H9 (cell line): ENCODE data around the gene MYO5C. TPM values are rescaled to one million over a fixed set of nuclear protein-coding genes. Genes with fewer than 3 reads are reported as not detected.

Experiments
- DNase-seq: peaks from one replicate; pipeline ENCODE4 v3.0.0-alpha.2; 2017
- H2AFZ ChIP-seq: one replicate; pipeline ENCODE4 v1.6.1; 2013; ENCODE audit warnings: mild to moderate bottlenecking, low read length, control low read depth, moderate library complexity
- H2AK5ac ChIP-seq: 2 replicates; pipeline ENCODE4 v1.6.1; 2013; ENCODE audit warnings: low read length, control low read depth, mixed read lengths; ENCODE audit not compliant: insufficient read length
- H2BK120ac ChIP-seq: one replicate; pipeline ENCODE4 v1.6.1; 2013; ENCODE audit warnings: low read depth, mild to moderate bottlenecking, low read length, control low read depth, inconsistent platforms; ENCODE audit not compliant: poor library complexity, severe bottlenecking
- H2BK12ac ChIP-seq: 2 replicates; pipeline ENCODE4 v1.6.1; 2013; ENCODE audit warnings: low read length, control low read depth, mixed read lengths, low read depth; ENCODE audit not compliant: insufficient read length
- H2BK15ac ChIP-seq: 2 replicates; pipeline ENCODE4 v1.6.1; 2013; ENCODE audit warnings: low read depth, low read length, control low read depth
- H2BK20ac ChIP-seq: one replicate; pipeline ENCODE4 v1.6.1; 2013; ENCODE audit warnings: low read depth, mild to moderate bottlenecking, low read length, control low read depth, inconsistent platforms; ENCODE audit not compliant: poor library complexity, severe bottlenecking
- H2BK5ac ChIP-seq: 2 replicates; pipeline ENCODE4 v1.6.1; 2013; ENCODE audit warnings: low read length, control low read depth, mixed read lengths; ENCODE audit not compliant: insufficient read length
- H3K14ac ChIP-seq: 2 replicates; pipeline ENCODE4 v1.6.1; 2013; ENCODE audit warnings: low read length, control low read depth; ENCODE audit not compliant: insufficient read depth
- H3K18ac ChIP-seq: 2 replicates; pipeline ENCODE4 v1.6.1; 2013; ENCODE audit warnings: low read depth, mild to moderate bottlenecking, mixed read lengths, low read length, control low read depth; ENCODE audit not compliant: insufficient read length
- H3K23ac ChIP-seq: 2 replicates; pipeline ENCODE4 v1.6.1; 2013; ENCODE audit warnings: low read length, control low read depth, mixed read lengths, low read depth; ENCODE audit not compliant: insufficient read length
- H3K23me2 ChIP-seq: 2 replicates; pipeline ENCODE4 v1.6.1; 2013; ENCODE audit warnings: low read depth, mild to moderate bottlenecking, mixed read lengths, low read length, control low read depth; ENCODE audit not compliant: insufficient read length, poor library complexity, severe bottlenecking
- H3K27ac ChIP-seq: 2 replicates; pipeline ENCODE4 v1.5.1; 2013; ENCODE audit warnings: low read length, control low read depth, mixed read lengths, low read depth; ENCODE audit not compliant: insufficient read length
- H3K27me3 ChIP-seq: 2 replicates; pipeline ENCODE4 v1.6.1; 2013; ENCODE audit warnings: low read length, control low read depth, inconsistent platforms; ENCODE audit not compliant: insufficient read depth
- H3K4ac ChIP-seq: 2 replicates; pipeline ENCODE4 v1.6.1; 2013; ENCODE audit warnings: low read depth, mild to moderate bottlenecking, control low read depth, inconsistent platforms, low read length, moderate library complexity
- H3K4me1 ChIP-seq: 2 replicates; pipeline ENCODE4 v1.6.1; 2013; ENCODE audit warnings: low read length, control low read depth, inconsistent platforms; ENCODE audit not compliant: insufficient read depth
- H3K4me2 ChIP-seq: 2 replicates; pipeline ENCODE4 v1.6.1; 2013; ENCODE audit warnings: low read length, control low read depth, mixed read lengths; ENCODE audit not compliant: insufficient read length, insufficient read depth
- H3K56ac ChIP-seq: 2 replicates; pipeline ENCODE4 v1.6.1; 2013; ENCODE audit warnings: low read depth, mild to moderate bottlenecking, mixed read lengths, low read length, control low read depth; ENCODE audit not compliant: insufficient read length
- H3K79me1 ChIP-seq: 2 replicates; pipeline ENCODE4 v1.6.1; 2013; ENCODE audit warnings: low read depth, mild to moderate bottlenecking, moderate library complexity, low read length, control low read depth, inconsistent platforms; ENCODE audit not compliant: insufficient read depth, poor library complexity, severe bottlenecking
- H3K79me2 ChIP-seq: 2 replicates; pipeline ENCODE4 v1.6.1; 2013; ENCODE audit warnings: low read length, control low read depth, inconsistent platforms; ENCODE audit not compliant: insufficient read depth
- H3K9ac ChIP-seq: 2 replicates; pipeline ENCODE4 v1.6.1; 2013; ENCODE audit warnings: low read length, control low read depth, mixed read lengths; ENCODE audit not compliant: insufficient read length; ENCODE audit errors: extremely low read depth
- H3K9me3 ChIP-seq: one replicate; pipeline ENCODE4 v1.6.1; 2013; ENCODE audit warnings: low read depth, low read length, inconsistent platforms; ENCODE audit not compliant: control insufficient read depth
- H3T11ph ChIP-seq: one replicate; pipeline ENCODE4 v1.6.1; 2013; ENCODE audit warnings: mild to moderate bottlenecking, low read length, control low read depth, inconsistent platforms
- H4K20me1 ChIP-seq: one replicate; pipeline ENCODE4 v1.6.1; 2013; ENCODE audit not compliant: control insufficient read depth, insufficient read length, insufficient read depth
- H4K5ac ChIP-seq: 2 replicates; pipeline ENCODE4 v1.6.1; 2013; ENCODE audit warnings: low read depth, mild to moderate bottlenecking, mixed read lengths, low read length, control low read depth; ENCODE audit not compliant: insufficient read length
- H4K8ac ChIP-seq: replicated peaks from 2 replicates; pipeline ENCODE4 v1.6.1; 2013; ENCODE audit warnings: low read length, control low read depth, mixed read lengths, low read depth; ENCODE audit not compliant: insufficient read length
- H4K91ac ChIP-seq: 2 replicates; pipeline ENCODE4 v1.6.1; 2013; ENCODE audit warnings: low read depth, mild to moderate bottlenecking, moderate library complexity, mixed read lengths, low read length, control low read depth; ENCODE audit not compliant: insufficient read length
- H3K27ac Mint-ChIP-seq, 3 experiments: 2 replicates in 2 of 3; 3 replicates in 1 of 3; pipeline ENCODE4 v1.8.0; 2020 to 2021; ENCODE audit warnings: mixed read lengths in 3 of 3, mild to moderate bottlenecking in 1 of 3, moderate library complexity in 1 of 3
- H3K27me3 Mint-ChIP-seq: 2 replicates; pipeline ENCODE4 v1.8.0; 2021; ENCODE audit warnings: low read depth, mild to moderate bottlenecking, moderate library complexity, mixed read lengths
- H3K36me3 Mint-ChIP-seq, 3 experiments: 2 replicates in 2 of 3; 3 replicates in 1 of 3; pipeline ENCODE4 v1.8.0; 2020 to 2021; ENCODE audit warnings: low read depth in 3 of 3, mixed read lengths in 3 of 3; ENCODE audit not compliant: insufficient read depth in 1 of 3
- H3K4me1 Mint-ChIP-seq, 2 experiments: 2 replicates each; pipeline ENCODE4 v1.8.0; 2020; ENCODE audit warnings: mixed read lengths in 2 of 2
- H3K4me3 Mint-ChIP-seq, 2 experiments: 2 replicates in 1 of 2; 3 replicates in 1 of 2; pipeline ENCODE4 v1.8.0; 2020 to 2021; ENCODE audit warnings: mild to moderate bottlenecking in 2 of 2, mixed read lengths in 2 of 2, moderate library complexity in 1 of 2
- H3K9me3 Mint-ChIP-seq, 2 experiments: 2 replicates in 1 of 2; 3 replicates in 1 of 2; pipeline ENCODE4 v1.8.0; 2020; ENCODE audit warnings: mild to moderate bottlenecking in 2 of 2, mixed read lengths in 2 of 2, moderate library complexity in 1 of 2
- whole genome bisulfite sequencing: extraction: QIAGEN DNeasy Blood & Tissue Kit; methylation state at CpG from one replicate; pipeline ENCODE4 v1.1.7; 2013; ENCODE audit warnings: missing lambda C conversion rate, low lambda C conversion rate, mixed read lengths; ENCODE audit not compliant: insufficient read length; ENCODE audit errors: extremely low coverage; 5-methylcytosine and 5-hydroxymethylcytosine counted together
- total RNA-seq: library from RNA; stranded (reverse); gene quantifications from 2 replicates; pipeline ENCODE4 v1.2.1, GENCODE V29; 2021
- TF ChIP-seq, protein P1 (sequence below): fragments of 200-600 bp; sonication (generic); conservative IDR thresholded peaks from 3 replicates; pipeline ENCODE4 v1.8.0; 2021; ENCODE audit warnings: antibody characterized with exemption, mild to moderate bottlenecking

MYO5C gene
- total RNA-seq, 1 experiment from 2014 or later = 22.2 TPM

DNA sequence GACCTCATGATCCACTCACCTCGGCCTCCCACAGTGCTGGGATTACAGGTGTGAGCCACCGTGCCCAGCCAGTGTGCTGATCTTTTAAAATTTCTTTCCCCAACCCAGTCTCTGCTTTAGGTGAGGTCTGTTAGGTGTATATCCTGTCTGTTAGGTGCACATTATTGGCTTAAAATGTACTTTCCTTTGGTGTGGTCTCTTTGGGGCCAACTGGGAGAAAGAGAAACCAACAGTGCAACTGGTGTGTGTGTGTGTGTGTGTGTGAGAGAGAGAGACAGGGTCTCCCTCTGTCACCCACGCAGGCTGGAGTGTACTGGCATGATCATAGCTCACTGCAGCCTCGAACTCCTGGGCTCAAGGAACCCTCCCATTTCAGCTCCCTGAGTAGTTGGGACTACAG lies 54.1 kb downstream of the MYO5C start:
- H3K36me3 Mint-ChIP-seq = peaks cover 18 to 82% (median 74%) of the 10 kb centered on the region in 3 experiments; a peak in 6 of 7 replicates
- Histone ChIP-seq H3K79me1 (no peaks in the 10 kb centered on the region), H2BK15ac (no peak overlapping the region), H2BK12ac (no peak overlapping the region), H3K27me3 (no peaks in the 10 kb centered on the region), H4K5ac (no peak overlapping the region), H2BK120ac (no peak overlapping the region), H4K8ac (no peak overlapping the region), H2AK5ac (no peak overlapping the region), H2BK20ac (no peak overlapping the region), H3K4me2 (no peak overlapping the region), H3K23me2 (no peaks in the 10 kb centered on the region), H4K20me1 (no peaks in the 10 kb centered on the region), H3K9ac (no peak overlapping the region), H2BK5ac (no peak overlapping the region), H3K14ac (no peak overlapping the region), H3K18ac (no peak overlapping the region), H3K4ac (no peak overlapping the region), H3K23ac (no peak overlapping the region), H2AFZ (no peak overlapping the region), H3K27ac (no peak overlapping the region), H3K4me1 (no peaks in the 10 kb centered on the region), H3K79me2 (no peaks in the 10 kb centered on the region), H3K9me3 (no peaks in the 10 kb centered on the region), H3T11ph (no peak overlapping the region), H3K56ac (no peak overlapping the region), H4K91ac (no peak overlapping the region)
- no peak for DNase-seq
- no peaks in the 10 kb centered on the region; a peak in 1 of 5 replicates for H3K9me3 Mint-ChIP-seq
- no peaks in the 10 kb centered on the region for H3K27me3 Mint-ChIP-seq
- TF ChIP-seq, protein P1, sequence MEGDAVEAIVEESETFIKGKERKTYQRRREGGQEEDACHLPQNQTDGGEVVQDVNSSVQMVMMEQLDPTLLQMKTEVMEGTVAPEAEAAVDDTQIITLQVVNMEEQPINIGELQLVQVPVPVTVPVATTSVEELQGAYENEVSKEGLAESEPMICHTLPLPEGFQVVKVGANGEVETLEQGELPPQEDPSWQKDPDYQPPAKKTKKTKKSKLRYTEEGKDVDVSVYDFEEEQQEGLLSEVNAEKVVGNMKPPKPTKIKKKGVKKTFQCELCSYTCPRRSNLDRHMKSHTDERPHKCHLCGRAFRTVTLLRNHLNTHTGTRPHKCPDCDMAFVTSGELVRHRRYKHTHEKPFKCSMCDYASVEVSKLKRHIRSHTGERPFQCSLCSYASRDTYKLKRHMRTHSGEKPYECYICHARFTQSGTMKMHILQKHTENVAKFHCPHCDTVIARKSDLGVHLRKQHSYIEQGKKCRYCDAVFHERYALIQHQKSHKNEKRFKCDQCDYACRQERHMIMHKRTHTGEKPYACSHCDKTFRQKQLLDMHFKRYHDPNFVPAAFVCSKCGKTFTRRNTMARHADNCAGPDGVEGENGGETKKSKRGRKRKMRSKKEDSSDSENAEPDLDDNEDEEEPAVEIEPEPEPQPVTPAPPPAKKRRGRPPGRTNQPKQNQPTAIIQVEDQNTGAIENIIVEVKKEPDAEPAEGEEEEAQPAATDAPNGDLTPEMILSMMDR = no peak
- H3K27ac Mint-ChIP-seq = no peak overlapping the region
- H3K4me1 Mint-ChIP-seq = no peaks in the 10 kb centered on the region
- H3K4me3 Mint-ChIP-seq = no peak overlapping the region
- WGBS = no CpG with 5 or more reads among the region's 4 CpGs
